NCI-H524 (cell line): ENCODE results near the gene MRGPRF.

Experiments used
- DNase-seq, 2 experiments: peaks; one replicate each; lab custom pipeline; 2025; lab: John Stamatoyannopoulos, UW

Gene MRGPRF

DNA sequence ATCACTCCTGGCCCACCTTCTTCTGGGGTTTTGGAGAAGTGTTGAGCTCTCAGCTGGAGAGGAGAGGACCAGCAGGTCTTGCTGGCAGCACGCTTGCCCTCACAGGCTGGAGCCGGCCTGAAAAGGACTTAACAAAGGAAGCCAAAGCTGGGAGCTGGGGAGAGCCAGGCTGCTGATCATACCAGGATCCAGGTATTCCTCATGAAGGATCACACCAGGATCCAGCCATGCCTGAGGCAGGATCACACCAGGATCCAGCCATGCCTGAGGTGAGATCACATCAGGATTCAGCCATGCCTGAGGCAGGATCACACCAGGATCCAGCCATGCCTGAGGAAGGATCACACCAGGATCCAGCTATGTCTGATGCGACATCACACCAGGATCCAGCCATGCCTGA lies 49.3 kb downstream of the MRGPRF start:
- no peak for DNase-seq

DNA sequence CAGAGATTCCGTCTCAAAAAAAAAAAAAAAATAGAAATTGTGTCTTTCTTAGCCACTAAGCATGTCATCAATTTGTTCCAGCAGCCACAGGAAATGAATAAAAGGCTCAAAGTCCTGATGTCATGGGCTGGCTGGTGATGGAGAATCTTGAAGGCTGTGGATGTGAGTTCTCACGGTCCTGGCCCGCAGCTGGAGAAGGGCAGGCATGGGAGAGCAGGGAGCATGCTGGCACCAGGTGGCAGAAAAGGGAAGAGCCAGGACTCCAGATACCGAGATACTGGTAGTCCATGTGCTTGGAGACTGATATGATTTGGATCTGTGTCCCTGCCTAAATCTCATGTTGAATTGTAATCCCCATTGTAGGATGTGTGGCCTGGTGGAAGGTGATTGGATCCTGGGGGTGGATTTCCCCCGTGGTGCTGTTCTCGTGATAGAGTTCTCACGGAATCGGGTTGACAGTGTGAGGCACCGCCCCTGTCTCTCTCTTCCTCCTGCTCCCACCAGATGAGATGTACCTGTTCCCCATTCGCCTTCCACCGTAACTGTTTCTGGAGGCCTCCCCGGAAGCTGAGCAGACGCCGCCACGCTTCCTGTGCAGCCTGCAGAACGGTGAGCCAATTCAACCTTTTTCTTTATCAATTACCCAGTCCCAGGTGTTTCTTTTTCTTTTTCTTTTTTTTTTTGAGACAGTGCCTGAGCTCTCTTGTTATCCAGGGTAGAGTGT lies 50.4 kb downstream of the MRGPRF start:
- DNase-seq = no peak

DNA sequence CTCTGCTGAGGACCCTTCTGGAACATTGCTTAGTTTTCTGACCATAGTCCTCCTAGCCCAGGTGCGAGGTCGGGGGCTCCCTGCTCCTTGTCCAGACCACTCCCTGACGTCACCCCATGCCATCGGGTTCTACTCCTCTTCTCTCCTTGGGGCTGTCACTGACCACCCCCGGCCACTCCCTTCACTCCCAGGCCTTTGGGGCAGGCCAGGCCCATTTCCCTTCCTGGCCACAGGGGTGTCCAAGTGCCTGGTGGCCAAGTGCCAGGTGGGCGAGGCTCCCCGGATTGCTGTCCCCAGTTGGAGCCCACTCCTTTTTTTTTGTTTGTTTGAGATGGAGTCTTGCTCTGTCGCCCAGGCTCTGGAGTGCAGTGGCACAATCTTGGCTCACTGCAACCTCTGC lies 51.8 kb downstream of the MRGPRF start:
- DNase-seq = no peak

DNA sequence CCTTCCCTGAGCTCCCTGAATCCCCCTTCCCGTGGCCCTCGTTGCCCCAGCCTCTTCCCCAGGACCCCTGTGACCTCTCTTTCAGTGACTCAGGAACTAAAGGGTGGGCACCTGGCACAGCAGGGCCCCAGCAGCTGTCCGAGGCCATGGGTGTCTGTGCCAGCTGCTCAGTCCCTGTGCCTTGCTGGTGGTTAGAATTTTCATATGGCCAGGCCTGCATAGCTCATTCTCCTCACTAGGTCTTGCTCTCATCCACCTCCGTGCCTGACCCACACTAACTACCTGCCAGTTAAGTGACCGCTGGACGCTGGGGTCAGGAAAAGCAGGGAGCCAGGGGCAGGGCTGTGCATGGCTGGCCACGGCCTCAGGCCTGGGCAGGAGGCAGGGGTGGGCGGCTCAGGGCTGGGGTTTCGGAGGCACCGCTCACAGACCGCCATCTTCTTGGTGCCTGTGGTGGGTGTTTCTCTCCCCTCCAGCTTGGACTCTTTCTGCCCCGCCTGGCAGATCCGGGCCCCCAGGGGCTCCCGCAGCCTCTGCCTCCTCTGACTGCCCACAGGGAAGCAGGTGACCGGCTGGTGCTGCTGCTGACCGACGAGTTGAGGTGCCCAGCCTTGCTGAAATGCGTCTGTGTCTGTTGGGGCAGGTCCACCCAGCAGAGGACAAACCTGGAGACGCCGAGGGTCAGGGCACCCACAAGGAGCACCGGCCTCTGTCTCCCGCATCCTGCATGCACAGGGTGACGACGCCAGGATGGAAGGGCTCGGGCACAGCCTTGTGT lies 52.6 kb downstream of the MRGPRF start:
- DNase-seq = peak in 1 of 2 experiments; percentile 78

DNA sequence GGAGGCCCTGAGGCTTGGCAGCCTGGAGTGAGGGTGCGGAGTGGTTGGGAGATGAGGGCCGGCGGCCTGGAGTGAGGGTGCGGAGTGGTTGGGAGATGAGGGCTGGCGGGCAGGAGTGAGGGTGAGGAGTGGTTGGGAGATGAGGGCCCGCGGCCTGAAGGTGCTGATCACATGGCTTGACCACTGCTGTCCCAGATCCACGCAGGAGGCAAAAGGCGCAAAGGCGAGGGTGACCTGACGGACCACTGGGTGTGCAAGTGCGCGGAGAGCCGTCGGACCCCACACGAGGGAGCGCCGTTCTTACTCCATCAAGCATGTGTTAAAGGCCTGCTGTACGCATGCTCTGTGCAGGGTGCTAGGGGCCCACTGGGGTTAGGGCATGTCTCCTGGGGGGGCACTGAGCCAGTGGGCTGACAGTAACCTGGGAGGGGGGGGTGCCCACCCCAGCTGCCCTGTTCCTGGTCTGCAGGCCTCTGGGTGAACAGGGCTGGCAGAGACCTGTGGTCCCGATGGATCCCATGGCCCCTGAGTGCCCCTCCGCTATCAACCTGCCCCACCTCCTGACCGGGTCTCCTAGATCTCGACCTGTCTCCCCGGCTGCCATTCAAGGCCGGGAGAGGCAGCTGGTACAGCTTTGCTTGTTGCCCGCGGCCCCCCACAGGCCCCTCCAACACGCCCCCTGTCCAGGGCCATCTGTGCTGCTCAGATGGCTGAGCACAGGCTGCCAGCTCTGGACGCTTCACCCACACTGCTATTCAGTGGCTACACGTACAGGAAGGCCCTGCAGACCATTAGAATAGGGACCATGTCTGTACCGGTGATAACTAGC lies 53.4 kb downstream of the MRGPRF start:
- peak; percentile 72 to 88 for DNase-seq

DNA sequence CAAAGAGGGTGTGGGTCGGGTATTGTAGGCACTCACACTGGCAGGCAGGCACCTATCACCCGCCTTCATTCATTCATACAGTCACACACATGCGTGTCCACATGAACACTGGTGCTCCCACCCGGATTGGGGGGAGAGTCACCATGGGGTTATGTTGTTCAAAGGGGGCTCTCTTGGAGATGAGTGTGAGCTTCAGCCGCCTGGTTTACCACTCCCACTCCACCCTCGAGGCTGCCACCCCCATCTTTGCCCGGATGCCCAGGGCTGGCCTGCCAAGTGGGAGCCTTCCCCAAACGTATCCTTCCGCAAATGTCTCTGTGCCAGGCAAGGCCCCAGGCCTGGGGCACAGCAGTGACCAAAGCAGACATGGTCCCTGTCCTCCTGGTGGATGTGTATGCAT lies 54.8 kb downstream of the MRGPRF start:
- no peak for DNase-seq

DNA sequence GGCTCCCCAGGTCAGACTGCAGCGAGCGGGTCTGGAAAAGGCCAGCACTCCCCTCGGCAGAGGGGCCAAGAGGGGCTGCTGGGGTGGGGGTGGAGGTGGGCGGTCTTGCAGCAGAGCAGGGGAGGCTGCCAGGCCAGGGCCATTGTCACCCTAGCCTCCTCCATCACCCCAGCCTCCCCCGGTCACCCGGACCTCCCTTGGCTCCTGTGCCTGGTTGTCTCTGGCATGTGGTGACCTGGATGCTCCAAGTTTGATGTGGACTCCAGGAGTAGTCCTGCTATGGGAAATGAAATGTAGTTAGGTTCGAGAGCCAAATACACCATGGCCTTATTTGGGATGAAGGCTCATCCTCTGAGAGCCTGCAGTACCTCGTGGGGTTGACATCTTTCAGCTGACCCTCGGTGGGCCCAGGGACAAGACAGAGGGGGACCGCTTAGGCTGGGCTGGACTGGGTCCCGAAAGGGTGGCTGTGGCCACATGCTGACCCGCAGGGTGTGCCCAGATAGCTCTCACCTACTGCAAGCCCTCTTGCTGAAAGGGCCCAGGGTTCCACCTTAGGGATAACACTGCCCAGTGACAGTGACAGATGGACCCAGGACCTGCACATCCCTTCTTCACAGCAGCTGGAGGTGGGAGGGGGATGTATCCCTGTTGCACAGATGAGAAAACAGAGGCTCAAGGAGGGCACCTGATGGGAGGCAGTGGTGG lies 56.3 kb downstream of the MRGPRF start:
- DNase-seq = peak in 1 of 2 experiments; percentile 14

DNA sequence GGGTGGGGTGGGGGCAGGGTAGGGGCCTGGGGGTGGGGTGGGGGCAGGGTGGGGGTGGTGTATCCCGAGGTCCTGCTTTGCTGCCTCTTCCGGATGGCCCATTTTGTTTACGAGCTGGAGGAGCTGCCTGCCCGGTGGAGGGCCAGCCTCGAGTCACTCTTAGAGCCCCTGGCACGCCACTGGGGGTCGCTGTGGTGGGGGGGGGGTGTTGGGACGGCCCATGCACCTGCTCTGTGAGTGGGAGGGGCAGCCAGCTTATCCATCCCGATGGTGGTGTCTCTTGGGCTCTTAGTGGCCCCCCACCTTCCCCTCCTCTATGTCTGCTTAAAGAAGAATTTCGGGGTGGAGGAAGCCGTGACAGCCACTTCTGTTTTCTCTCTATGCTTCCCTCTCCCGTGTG lies 56.9 kb downstream of the MRGPRF start:
- peak in 1 of 2 experiments; percentile 5 for DNase-seq

DNA sequence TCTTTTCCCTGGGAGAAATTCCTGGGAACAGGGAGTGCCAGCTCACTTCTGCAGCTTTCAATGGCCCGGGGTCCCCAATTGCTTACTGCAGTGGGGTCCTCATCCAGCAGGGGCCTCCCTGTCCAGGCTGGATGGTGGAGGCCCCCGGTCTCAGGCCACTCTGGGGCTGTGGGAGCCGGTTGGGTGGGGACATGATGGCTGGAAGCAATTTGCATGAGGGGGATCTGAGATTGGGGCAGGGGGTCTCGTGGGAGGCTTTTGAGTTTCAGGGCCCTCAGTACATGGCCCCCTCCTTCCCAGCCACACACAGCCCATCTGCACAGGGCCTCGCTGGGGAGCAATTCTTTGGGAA lies 57.5 kb downstream of the MRGPRF start:
- DNase-seq = no peak

DNA sequence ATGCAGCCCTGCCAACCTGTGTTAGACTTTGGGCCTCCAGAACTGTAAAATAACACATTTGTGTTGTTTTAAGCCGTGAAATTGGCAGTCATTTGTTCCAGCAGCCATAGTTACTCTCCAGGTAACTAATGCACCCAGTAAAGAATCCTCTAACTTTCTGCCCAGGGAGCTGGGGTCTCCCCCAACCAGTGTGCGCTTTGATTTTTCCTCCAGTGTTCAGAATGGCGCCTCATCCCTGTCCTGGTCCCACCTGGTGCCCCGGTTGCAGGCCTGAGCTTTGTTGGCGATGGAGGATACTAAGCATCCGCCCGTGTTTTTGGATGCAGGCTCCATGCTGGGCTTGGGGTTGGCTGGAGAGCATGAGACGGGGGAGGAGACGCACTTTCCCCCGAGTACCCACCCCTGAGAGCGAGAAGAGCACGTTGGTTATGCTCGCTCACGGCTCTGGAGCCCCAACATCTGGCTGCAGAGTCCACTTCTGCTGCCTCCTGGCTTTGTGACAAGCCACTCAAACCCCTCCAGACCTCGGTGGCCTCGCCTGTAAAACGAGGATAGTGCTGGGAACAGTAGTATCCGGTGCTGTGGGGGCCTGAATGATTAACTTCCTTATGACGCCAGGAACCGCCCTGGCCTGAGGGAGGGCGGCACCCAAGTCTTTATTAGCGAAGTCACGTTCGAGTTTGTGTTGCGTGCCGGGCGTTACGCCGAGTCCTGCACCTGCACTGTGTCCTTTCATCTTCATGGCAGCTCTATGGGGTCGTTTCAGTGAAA lies 58.0 kb downstream of the MRGPRF start:
- DNase-seq = no peak
